ENCODE measurements around the gene GALT.

Gene GALT

DNA sequence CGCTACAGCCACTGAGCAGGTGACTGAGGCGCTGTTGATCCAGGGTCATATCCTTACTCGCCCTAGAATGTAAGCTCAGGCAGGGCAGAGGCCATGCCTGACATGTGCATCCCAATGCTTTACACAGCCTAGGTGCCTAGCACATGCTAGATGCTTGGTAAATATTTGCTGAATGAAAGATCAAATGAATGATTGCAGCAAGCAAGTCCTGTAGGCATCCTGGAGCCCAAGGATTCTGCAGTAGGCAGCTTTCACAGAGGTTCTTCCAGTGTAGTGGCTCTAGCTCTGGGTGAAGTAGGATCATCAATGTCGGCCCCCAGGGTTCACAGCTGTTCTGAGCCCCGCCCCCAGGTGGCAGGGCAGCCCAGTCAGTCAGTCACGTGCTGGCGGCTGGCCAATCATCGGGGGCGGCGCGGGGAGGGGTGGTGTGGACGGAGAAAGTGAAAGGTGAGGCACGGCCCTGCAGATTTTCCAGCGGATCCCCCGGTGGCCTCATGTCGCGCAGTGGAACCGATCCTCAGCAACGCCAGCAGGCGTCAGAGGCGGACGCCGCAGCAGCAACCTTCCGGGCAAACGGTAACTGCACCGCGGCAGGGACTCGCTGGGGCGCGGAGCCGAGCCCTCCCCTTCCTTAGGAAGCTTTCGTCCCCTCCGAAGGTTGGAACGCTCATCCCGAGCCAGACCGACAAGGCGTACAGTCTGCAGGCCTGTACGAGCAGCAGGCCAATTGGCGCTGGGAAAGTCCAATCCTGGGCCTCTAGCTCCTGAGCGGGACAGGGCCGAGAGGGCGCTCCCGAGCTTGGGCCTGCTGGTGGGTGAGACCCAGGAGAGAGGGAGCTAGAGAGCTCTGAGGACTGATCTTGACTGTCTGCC is at the start of gene GALT:
Gene GALT, plus strand, starts transcription at position 465 of the 873 bp plus-strand sequence. Its CDS starts 30 bp downstream, at position 495.
- DNase-seq: peak; percentile 93

DNA sequence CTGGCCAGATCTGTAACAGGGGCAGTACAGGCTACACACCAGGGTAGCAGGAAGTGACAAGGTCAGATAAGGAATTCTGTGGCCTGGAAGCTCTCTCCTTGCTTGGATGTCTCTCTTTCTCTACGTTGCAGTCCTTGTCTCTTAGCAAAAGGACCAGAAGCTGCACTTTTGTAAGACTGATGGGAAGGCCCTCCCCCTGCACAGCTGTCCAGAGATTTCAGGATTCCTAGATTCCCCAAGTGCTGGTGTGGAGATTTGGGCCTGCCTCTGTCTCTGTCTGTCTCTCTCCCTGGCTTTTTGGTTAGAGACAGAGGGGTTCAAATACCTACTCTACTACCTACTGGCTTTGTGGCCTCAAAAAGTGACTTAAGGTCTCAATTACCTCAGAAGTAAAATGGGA is 46.9 kb upstream of the GALT start:
- DNase-seq: no peak

DNA sequence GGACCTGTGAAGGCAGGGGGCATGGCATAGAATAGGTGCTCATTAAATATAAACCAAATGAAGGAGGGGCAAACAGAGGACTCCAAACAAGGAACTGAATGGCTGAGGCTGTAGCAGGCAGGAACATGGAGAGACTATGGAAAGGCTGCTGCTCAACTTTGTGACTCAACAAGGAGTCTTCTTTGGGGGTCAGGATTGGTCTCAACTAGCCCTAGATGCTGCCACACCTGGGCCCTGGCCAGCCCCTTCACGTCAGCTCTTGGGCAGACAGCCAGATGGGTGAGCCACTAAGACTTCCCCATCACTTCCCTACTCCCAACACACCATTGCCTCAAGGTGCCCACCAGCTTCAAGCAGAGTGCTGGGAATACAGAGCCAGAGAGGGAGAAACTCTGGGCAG is 45.6 kb upstream of the GALT start:
- DNase-seq: no peak

DNA sequence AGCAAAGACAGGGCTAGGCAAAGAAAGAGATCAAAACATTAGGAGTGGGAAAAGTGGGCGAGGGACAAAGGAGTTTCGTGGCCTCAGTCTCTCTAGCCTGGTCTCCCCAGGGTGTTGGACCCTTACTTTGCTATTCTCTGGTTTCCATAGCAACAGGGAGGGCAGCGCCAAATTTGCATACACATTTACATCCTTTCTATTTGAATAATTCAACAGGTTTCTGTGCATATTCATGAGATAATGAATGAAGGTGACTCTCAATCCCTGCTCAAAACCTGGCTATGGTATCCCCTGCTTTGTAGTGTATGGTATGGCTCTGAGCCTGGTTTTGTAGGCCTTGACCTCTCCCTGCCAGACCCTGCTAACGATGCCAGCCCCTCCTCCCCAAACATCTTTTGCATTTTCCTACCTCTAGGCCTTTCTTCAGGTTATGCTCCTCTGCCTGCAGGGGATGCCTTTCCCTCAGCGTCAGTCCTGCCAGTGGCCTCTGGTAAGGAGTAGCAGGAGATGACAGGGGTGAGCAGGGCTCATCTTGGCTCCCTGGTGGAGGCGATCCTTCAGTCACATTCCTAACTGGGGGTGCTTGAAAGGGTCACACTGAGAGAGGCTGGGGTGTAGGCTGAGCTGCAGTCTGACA is 44.4 kb upstream of the GALT start:
- no peak for DNase-seq

DNA sequence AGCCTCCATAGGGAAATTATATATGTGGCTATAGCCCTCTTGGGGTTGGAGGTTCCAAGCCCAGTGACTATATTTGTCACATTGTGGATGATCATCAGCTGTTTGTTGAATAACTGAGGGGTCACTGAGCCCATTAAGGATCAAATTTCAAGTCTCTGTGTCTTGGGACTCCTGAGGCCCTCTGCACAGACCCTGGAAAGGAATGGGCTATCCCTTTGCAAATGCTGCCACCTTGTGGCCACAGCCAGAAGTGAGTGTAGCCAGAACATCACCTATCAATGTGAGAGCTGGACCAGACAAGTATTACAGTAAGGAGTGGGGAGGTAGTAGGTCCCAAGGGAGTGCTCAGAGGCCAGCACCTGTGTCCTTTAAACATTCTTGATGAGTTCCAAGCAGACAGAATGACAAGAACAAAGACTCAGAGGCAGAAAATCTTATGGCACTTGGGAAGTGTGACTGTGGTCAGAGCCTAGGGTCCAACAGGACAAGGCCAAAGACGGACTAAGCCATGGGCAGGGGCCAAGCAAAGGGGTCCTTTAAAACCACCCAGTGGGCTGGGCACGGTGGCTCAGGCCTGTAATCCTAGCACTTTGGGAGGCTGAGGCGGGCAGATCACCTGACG is 42.8 kb upstream of the GALT start:
- peak; percentile 70 for DNase-seq

DNA sequence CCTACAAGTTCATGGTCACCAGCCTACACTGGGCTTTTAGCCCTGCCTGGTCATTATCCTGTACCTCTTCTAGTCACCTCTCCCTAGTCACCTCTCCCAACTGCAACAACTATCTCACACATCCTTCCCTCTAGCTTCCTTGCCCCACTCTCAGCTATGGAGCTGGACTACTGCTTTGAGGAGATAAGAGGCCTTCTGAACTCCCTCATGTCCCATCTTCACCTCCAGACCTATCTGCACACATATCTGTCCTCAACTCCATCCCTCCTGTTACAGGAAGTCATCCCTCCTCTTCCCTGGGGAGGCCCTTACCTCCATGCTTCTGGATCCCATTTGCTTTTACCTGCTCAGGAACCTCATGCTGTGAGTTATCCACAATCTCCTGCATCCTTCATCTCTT is 40.3 kb upstream of the GALT start:
- DNase-seq: no peak

DNA sequence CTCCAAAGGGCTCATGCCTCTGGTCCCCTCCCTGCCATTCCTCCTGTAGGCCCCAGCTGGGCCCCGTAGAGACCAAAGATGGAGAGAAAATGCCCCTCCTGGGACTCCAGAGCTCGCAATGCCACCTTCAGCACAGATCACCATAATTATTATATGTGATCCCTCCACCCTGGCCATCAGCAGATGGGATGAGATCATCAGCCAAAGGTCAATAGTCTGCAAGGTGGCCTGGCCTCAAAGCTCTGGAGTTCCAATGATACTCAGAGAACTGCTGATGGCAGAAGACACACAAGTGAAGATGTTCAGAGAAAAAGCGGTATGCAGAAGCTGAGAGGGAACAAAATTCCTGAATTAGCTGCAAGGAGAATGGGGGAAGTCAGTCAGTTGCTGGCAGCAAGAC is 39.6 kb upstream of the GALT start:
- DNase-seq: no peak

DNA sequence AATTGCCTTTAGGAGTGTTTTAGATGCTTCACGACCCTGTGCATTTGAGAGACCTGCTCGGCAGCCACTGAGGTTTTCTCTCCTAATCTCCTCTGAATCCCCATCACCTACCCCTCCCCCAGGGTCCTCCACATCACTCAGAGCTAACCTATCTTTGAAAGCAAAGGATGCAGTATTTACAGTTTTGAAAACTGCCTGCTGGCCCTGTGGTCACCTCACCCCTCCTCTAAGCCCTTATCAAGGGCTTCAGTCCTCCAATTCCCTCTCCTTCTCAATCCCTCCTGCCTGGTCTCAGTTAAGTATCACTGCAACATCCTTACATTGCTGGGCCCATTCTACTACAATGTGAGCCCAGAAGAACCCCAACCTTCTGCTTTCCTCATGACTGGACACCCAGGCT is 39.1 kb upstream of the GALT start:
- no peak for DNase-seq

DNA sequence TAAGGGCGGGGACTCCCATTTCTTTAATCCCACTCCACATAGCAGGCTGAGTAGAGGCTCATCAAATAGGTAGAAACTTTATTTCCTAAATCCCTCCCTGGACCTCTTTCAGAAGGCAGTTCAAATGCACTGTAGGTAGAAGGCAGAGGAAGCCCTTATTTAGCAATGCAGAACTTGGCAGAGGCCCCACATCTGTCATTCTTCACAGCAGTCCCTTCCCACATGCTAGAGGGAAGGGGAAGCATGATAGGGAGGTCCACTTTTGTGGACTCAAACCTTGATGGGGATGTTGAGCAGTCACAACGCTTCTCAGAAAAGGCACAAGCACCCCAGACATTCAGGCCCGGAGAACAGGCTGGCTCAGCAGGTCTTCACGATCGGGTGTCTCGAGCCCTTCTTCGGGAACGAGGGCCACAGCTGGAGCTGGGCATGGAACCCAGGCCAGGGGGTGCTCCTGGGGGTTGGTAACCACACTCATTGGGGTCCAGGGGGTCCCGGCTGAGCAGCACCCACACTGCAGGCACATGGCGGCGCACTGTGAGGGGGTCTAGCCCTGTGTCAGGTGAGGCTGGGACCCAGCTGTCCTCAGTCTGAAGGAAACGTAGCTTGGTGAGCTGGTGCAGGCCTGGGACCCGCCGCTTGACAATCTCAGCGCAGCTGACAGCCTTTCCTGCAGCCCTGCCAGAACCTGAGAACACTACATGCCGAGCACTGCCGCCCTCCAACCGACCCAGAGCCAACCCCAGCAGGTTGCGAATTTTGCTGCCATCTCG is 35.9 kb upstream of the GALT start:
- no peak for DNase-seq

DNA sequence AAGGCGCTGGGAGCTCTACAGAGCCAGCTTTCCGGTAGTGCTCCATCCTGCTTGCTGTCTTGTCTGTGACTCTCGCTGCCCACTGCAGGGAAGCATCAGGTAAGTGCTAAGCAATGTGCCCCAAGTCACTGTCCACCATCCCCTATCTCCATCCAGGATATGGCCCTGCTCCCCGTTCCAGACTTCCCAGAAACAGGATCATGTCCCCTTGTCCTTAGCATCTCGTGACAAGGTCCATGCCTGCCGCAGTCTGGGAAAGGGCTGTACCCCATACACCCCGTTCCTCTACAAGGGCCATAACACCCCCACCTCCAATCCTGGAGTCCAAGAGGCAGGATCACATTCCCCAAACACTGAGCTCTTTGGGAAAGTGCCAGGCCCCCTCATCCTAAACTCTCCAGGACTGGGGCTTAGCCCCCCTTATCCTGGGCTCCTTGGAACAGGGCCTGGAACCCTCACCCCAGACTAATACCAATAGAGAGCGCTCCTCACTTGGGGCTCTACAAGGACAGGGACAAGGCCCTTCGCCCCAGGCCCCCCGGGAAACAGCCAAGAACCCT is 35.1 kb upstream of the GALT start:
- DNase-seq: no peak

DNA sequence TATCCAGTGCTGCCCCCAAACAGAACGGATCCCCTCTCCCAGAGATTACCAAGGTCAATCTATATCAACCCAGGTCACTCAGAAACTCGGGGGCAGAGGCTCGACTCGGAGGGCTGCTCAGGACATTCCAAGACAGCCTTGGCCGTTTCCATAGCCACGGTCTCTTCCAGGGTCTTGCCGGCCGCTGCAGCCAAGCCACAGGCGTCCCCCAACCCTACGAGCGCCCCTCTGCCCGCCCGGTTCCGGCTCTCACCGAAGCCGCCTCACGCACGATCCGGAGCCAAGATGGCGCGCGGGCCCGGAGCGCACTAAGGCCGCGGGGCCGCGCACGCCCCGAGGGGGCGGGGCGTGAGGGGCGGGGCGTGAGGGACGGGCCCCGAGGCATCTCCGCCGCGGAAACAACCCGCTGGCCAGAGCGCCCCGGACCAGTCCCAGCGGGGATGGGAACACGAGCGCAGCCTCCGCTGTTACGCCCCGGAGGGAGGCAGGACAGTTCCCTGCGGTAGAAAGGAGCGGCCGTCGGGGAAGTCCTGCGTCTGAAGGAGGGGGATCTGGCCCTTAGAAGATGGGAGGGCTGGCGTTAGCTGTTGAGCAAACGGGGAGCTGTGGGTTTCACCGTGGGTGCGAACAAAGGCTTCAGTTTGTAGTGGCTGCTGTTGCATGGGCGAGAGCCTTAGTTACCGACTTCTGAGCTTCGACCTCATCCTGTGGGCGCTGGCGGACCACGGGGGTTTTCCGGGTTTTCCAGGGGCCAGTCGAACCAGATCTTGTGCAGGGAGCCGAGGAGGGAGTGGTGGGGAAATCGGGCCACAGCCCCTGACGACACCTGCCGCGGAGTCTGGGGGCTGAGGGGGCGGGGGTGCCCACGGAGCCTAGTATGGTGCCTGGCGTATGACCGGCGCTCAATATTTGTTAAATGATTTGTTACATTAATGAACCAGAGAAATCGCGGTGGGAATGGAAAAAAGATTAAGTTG is 34.4 kb upstream of the GALT start, which contains the start of gene RPP25L:
Gene RPP25L, minus strand, starts transcription at position 287 of the 977 bp plus-strand sequence. CDS start 801 bp downstream, outside the sequence.
- peak; percentile 69 for DNase-seq

DNA sequence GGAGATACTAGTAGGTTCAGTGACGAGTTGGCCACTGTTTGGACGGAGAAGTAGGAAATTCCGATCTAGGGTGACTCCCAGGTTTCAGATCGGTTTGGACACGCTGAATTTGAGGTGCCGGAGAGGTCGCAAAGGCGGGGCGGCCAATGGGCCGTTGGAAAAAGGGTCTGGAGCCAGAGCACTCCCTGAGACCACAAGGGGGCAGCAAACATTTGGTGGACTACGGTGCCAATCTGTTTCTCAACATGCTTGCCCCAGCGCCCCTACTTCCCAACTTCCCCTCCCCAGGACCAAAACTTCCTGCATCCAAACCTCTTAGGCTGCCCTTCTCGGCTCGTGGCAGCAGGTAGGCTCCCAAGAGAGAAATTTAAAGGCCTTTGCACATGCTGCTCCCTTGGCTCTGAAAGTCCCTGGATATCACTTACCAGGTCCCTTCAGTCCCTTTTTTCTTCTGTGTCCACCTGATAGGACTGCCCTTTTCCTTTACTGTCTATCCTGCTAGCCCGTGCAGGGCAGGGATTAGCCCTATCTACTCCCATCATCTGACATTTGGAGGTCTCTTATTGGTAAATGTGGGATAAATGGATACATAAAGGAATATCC is 33.6 kb upstream of the GALT start:
- DNase-seq: peak; percentile 75

DNA sequence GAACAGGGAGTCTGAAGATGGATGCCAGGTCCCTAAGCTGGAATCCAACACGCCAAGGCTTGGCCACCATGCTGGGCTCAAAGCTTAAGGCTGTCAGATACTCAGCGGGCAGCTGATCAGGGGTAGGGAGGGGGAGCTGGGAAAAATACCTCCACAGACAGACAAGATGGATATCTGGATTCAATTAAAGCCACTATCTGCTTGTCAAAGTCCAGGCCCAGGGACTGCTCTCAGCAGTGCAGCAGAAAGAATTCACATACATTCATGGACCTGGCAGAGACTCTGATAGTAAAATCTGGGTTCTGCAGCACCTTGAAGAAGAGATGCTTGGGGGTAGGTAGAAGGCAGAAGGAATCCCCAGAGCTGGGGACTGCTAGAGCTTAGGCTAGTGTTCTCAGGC is 31.3 kb upstream of the GALT start:
- no peak for DNase-seq

DNA sequence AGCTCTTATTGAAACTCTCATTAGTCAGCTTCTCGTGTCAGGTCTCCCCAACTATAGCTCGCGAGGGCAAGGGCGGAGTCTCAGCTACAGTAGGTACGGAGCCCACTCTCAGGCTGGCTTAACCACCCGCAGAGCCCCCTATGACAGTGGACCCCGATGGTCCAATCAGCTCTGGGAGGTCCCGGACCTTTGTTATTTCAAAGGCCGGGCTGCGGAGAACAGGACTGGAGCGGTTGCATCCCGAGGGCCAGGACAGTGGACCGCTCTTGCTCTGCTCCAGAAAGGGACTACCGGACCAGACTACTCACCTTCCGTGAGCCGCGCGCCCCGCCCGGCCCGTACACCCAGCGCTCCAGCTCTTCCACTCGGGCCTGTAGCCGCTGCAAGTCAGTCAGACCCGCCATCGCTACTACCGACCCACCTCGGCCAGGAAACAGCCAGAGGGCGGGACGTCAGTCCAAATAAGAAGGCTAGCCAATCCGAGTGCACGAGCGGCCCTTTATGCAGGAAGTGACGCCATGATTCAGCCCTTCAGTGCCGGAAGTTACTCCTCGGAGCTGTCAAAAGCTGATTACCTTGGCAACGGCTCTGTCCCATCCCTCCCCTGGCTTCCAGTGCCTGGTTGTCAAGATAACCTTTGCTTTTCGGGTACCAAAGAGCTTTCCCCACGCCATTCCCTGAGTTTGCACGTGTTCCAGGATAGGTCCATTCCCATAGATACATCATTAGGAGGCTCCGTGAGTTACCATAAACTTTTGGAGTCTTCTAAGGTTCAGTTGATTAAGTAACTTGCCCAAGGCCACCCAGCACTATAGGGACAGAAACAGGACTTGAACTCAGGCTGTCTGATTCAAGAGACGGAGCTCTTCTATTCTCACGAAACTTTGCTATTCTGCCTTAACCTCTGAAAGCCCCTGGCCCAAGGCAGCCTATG is 26.1 kb upstream of the GALT start, which contains the start of gene DCTN3:
Gene DCTN3, minus strand, starts transcription at position 435 of the 934 bp plus-strand sequence. Its CDS starts 31 bp downstream, at position 404.
- peak; percentile 96 for DNase-seq

DNA sequence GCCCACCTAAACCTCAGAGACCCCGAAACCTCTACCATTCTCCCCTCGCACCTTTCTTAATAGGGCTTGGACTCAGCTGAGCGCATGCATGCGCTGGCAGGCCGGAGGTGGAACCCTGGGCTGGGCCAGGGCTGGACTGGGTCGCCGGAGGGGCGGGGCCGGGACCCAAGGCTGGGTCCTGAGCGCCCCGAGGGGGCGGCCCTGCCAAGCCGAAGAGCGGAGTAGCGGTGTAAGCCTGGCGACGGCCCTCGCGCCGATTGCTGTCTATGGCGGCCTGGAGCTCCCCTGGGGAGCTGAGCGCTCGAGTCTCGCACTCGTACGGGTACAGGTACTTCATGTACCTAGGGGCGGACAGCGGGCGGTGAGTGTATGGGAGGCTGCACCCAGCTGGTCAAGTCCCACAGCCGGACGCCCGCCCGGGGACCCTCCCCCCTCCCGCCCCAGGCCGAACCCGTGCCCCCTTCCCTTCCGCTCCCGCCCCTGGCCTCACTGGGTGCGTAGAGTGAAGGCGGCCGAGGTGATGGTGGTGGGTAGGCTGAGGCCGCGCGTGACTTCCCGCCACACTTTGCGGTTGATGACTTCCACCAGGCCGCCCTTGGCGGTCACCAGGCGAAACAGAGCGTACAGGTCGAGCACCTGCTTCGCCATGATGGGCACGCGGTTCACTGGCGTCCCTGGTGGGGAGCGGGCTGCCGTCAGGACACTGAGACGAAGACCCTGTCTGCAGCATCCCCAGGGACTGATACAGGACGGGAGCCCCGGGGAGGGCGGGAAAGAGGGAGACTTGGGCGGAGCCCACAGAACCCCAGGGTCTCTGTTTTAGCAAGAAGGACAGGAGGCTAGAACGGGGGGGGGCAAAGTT is 22.9 kb upstream of the GALT start:
- DNase-seq: no peak

DNA sequence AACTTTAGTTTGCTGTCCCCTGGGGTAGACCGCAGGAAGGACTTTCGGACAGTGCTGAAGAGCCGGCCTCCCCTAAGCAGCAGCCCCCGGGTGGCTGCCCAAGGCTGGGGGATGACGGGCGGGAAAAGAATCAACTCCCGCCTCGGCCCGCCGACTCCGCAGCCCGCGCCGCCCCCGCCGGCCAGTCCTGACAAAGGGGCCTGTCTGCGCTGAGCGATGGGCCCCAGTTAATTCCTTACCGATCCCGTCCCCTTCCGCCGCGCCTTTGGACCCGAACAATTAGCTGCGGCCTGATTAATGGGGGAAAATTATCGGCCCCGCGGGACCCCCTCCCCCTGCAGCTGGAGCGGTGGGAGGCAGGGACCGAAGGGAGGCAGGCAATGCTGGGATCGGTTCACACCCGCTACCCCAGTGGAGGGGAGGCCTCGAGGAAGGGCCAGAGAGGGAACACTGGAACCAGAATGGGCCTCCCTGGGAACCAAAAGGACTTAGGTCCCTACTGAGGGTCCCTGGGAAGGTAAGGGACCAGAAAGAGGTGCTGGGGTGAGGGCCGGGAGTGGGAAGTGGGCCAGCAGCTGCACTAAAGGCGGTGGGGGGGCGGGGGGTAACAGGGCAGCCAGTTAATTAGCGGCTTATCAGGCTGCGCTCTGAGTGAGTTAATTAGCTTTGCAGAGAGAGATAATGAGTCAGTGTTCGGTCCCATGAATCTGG is 21.8 kb upstream of the GALT start:
- DNase-seq: no peak

DNA sequence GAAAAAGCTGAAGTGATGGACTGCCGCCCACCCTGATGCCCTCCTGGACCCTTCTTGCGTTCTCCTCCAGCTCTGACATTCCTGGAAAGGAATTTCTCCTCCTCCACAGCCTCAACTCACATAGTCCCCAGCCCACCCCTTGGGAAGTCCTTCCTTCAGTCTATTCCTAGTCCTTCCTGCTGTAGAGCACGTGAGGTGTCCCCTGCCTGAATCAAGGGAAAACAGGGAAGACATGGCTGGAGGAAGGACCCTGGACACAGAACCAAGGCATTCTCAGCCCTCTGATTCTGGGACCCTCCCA is 21.3 kb upstream of the GALT start:
- no peak for DNase-seq

Data from DMS79 treated with DMSO at 0.1 percent for 48 hours (cell line).